KMS-11 (cell line): Measurements from ENCODE around the gene TMEM126A.
"Not testable (repeated sequence)": the region's sequence is repeated elsewhere in the genome, so short reads cannot be mapped to it uniquely, and the experiment has no call there.

Experiments
- H2AFZ ChIP-seq: fragments of 200-600 bp; sonication (generic); 2 replicates; pipeline ENCODE4 v1.6.1; 2016; ENCODE audit warnings: antibody characterized with exemption, mixed run types, low read depth
- H3K27ac ChIP-seq: fragments of 200-600 bp; sonication (generic); 2 replicates; pipeline ENCODE4 v1.6.1; 2016; ENCODE audit warnings: mild to moderate bottlenecking, mixed run types
- H3K27me3 ChIP-seq: fragments of 200-600 bp; sonication (generic); 2 replicates; pipeline ENCODE4 v1.6.1; 2017; ENCODE audit warnings: mild to moderate bottlenecking, low read depth, mixed run types, moderate library complexity; ENCODE audit not compliant: insufficient read depth
- H3K36me3 ChIP-seq: fragments of 200-600 bp; sonication (generic); 2 replicates; pipeline ENCODE4 v1.6.1; 2017; ENCODE audit warnings: mild to moderate bottlenecking, mixed run types; ENCODE audit not compliant: insufficient read depth
- H3K4me1 ChIP-seq: fragments of 200-600 bp; sonication (generic); 2 replicates; pipeline ENCODE4 v1.6.1; 2016; ENCODE audit warnings: mild to moderate bottlenecking, low read depth, mixed run types; ENCODE audit not compliant: poor library complexity, severe bottlenecking
- H3K4me2 ChIP-seq: fragments of 200-600 bp; sonication (generic); 2 replicates; pipeline ENCODE4 v1.7.0; 2016; ENCODE audit warnings: mild to moderate bottlenecking, mixed run types
- H3K4me3 ChIP-seq: fragments of 200-600 bp; sonication (generic); IDR thresholded peaks from 2 replicates; pipeline ENCODE4 v1.6.1; 2017; ENCODE audit warnings: low read depth, low read length, mixed read lengths; ENCODE audit not compliant: insufficient read depth
- H3K79me2 ChIP-seq: fragments of 200-600 bp; sonication (generic); 2 replicates; pipeline ENCODE4 v1.6.1; 2016; ENCODE audit warnings: low read depth, mixed run types; ENCODE audit not compliant: insufficient read depth
- H3K9ac ChIP-seq: fragments of 200-600 bp; sonication (generic); 2 replicates; pipeline ENCODE4 v1.6.1; 2016; ENCODE audit warnings: mild to moderate bottlenecking, mixed run types
- H4K20me1 ChIP-seq: fragments of 200-600 bp; sonication (generic); 2 replicates; pipeline ENCODE4 v1.6.1; 2016; ENCODE audit warnings: mild to moderate bottlenecking, mixed run types; ENCODE audit not compliant: insufficient read depth
- CTCF ChIP-seq: fragments of 200-600 bp; sonication (generic); conservative IDR thresholded peaks from 2 replicates; pipeline ENCODE4 v1.6.1; 2017; ENCODE audit warnings: low read depth, mild to moderate bottlenecking, antibody characterized with exemption, low read length, moderate library complexity, mixed read lengths

The TMEM126A gene

GRCh38 chr11:85664615-85665481 lies 17.1 kb downstream of the TMEM126A start, which contains the start of gene CREBZF:
TSS of gene CREBZF (minus strand) at chr11:85665129. CDS start at chr11:85664875, 254 bp downstream.
- H4K20me1 ChIP-seq, result peaks cover 25% of the 10 kb centered on the region
- peak within 1 kb of the TSS; percentile 97 for H3K4me2 ChIP-seq
- peak within 1 kb of the TSS; percentile 82 for H2AFZ ChIP-seq
- H3K9ac ChIP-seq, result peak within 1 kb of the TSS; percentile 99
- no peak within 1 kb of the TSS for H3K4me3 ChIP-seq
- H3K4me1 ChIP-seq, result peaks cover 31% of the 10 kb centered on the region
- TF ChIP-seq CTCF, result no peak; the same call in 1 of the 2 replicates
- H3K27me3 ChIP-seq, result no peaks in the 10 kb centered on the region
- H3K27ac ChIP-seq, result peak within 1 kb of the TSS; percentile 98
- peaks cover 5% of the 10 kb centered on the region; the same call in 1 of the 2 replicates for H3K36me3 ChIP-seq
- peaks cover 50% of the 10 kb centered on the region for H3K79me2 ChIP-seq

GRCh38 chr11:85665733-85666132 lies 18.0 kb downstream of the TMEM126A start:
- peak overlapping the region; percentile 99 for H3K9ac ChIP-seq
- H3K4me3 ChIP-seq, result no peak overlapping the region
- no peak for TF ChIP-seq CTCF
- peaks cover 22% of the 10 kb centered on the region for H3K4me1 ChIP-seq
- H3K27me3 ChIP-seq, result no peaks in the 10 kb centered on the region
- H3K4me2 ChIP-seq, result peak overlapping the region; percentile 97
- H3K36me3 ChIP-seq, result no peaks in the 10 kb centered on the region; the same call in 1 of the 2 replicates
- peaks cover 41% of the 10 kb centered on the region for H3K79me2 ChIP-seq
- H3K27ac ChIP-seq, result peak overlapping the region; percentile 98
- peaks cover 25% of the 10 kb centered on the region for H4K20me1 ChIP-seq
- H2AFZ ChIP-seq, result peak overlapping the region; percentile 82

- TF ChIP-seq CTCF, result no peak
- no peak overlapping the region for H2AFZ ChIP-seq
- H3K4me1 ChIP-seq, result peaks cover 12% of the 10 kb centered on the region
- H3K27me3 ChIP-seq, result no peaks in the 10 kb centered on the region
- H4K20me1 ChIP-seq, result peaks cover 17% of the 10 kb centered on the region
- H3K79me2 ChIP-seq, result peaks cover 32% of the 10 kb centered on the region
- no peak overlapping the region for H3K4me2 ChIP-seq
- no peak overlapping the region for H3K4me3 ChIP-seq
- no peaks in the 10 kb centered on the region for H3K36me3 ChIP-seq
- H3K27ac ChIP-seq, result no peak overlapping the region
- no peak overlapping the region for H3K9ac ChIP-seq
These were observed 18.9 kb downstream of the TMEM126A start for GRCh38 chr11:85666687-85667086.

GRCh38 chr11:85668157-85668556 lies 20.4 kb downstream of the TMEM126A start:
- no peak overlapping the region for H3K27ac ChIP-seq
- H4K20me1 ChIP-seq, result peaks cover 4% of the 10 kb centered on the region
- H3K4me2 ChIP-seq, result no peak overlapping the region
- TF ChIP-seq CTCF, result no peak
- no peaks in the 10 kb centered on the region for H3K27me3 ChIP-seq
- H3K4me3 ChIP-seq, result no peak overlapping the region
- H3K9ac ChIP-seq, result no peak overlapping the region
- peaks cover 17% of the 10 kb centered on the region for H3K79me2 ChIP-seq
- no peaks in the 10 kb centered on the region for H3K36me3 ChIP-seq
- H2AFZ ChIP-seq, result no peak overlapping the region
- H3K4me1 ChIP-seq, result peaks cover 7% of the 10 kb centered on the region

GRCh38 chr11:85670949-85671663 lies 23.3 kb downstream of the TMEM126A start:
- H4K20me1 ChIP-seq, H3K4me2 ChIP-seq, H3K36me3 ChIP-seq, H3K79me2 ChIP-seq, H3K27ac ChIP-seq, H3K9ac ChIP-seq, H3K4me1 ChIP-seq, H3K27me3 ChIP-seq, H3K4me3 ChIP-seq, H2AFZ ChIP-seq: not testable (repeated sequence)
